ENCODE data around the gene NOSIP.

- TF ChIP-seq POLR2A (IDR thresholded peaks at IDR 0.05) (no peak), POLR2AphosphoS5 (IDR thresholded peaks at IDR 0.05) (no peak), CTCF (IDR thresholded peaks at IDR 0.05) (no peak), EP300 (IDR thresholded peaks at IDR 0.05) (no peak)
Measured at GRCh38 chr19:49507803-49508494, 72.4 kb downstream of the NOSIP start.
